ENCODE measurements around the gene ABLIM2.

ABLIM2 gene

GRCh38 chr4:8043596-8043995 is 115.0 kb downstream of the ABLIM2 start:
- TF ChIP-seq CTCF (IDR thresholded peaks at IDR 0.05) = no peak

GRCh38 chr4:8041868-8042267 is 116.7 kb downstream of the ABLIM2 start:
- TF ChIP-seq CTCF (IDR thresholded peaks at IDR 0.05) = no peak

GRCh38 chr4:8041172-8041571 is 117.4 kb downstream of the ABLIM2 start:
- no peak for TF ChIP-seq CTCF (IDR thresholded peaks at IDR 0.05)

GRCh38 chr4:8040607-8041006 is 118.0 kb downstream of the ABLIM2 start:
- no peak for TF ChIP-seq CTCF (IDR thresholded peaks at IDR 0.05)

GRCh38 chr4:8039853-8040252 is 118.8 kb downstream of the ABLIM2 start:
- TF ChIP-seq CTCF (IDR thresholded peaks at IDR 0.05) = no peak

- TF ChIP-seq CTCF (IDR thresholded peaks at IDR 0.05) = no peak
Observed at GRCh38 chr4:8039290-8039689, 119.3 kb downstream of the ABLIM2 start.

- no peak for TF ChIP-seq CTCF (IDR thresholded peaks at IDR 0.05)
Observed at GRCh38 chr4:8038719-8039251, 119.8 kb downstream of the ABLIM2 start.

- no peak for TF ChIP-seq CTCF (IDR thresholded peaks at IDR 0.05)
Observed at GRCh38 chr4:8038083-8038482, 120.5 kb downstream of the ABLIM2 start.
